GM21381 (cell line): ENCODE results near the gene COL11A1.
"Not testable (repeated sequence)": the region's sequence is repeated elsewhere in the genome, so short reads cannot be mapped to it uniquely, and the experiment has no call there.

Experiments
- ATAC-seq: cut with Tn5 transposase; IDR thresholded peaks from one replicate; pipeline ENCODE4 v1.9.1; 2021; ENCODE audit warnings: mild to moderate bottlenecking, moderate library complexity; ENCODE audit not compliant: unreplicated experiment

COL11A1 gene

GRCh38 chr1:102840741-102841140 is 267.6 kb downstream of the COL11A1 start:
- no peak for ATAC-seq

- ATAC-seq: no peak
These were observed 270.3 kb downstream of the COL11A1 start for GRCh38 chr1:102838016-102838415.

- no peak for ATAC-seq
These were observed 270.8 kb downstream of the COL11A1 start for GRCh38 chr1:102837551-102837950.

GRCh38 chr1:102836991-102837390 is 271.3 kb downstream of the COL11A1 start:
- ATAC-seq: no peak

GRCh38 chr1:102834688-102835320 is 273.5 kb downstream of the COL11A1 start:
- no peak for ATAC-seq

DNA sequence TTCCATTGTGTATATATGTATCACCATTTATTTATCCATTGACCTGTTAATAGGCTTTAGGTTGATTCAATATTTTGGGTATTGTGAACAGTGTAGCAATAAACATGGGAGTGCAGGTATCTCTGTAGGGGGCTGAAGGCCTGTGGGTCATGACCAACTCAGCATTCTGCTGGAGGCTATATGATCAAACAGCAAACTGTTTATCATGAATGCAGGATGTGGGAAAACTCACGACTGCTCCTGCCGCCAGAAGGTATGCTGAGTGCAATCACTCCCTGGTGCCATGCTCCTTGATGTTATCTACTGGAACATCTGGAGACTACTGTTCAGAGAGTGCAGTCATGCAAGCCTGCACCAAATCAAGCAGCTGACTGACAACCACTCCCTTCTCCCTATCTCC is 275.2 kb downstream of the COL11A1 start:
- ATAC-seq: no peak

DNA sequence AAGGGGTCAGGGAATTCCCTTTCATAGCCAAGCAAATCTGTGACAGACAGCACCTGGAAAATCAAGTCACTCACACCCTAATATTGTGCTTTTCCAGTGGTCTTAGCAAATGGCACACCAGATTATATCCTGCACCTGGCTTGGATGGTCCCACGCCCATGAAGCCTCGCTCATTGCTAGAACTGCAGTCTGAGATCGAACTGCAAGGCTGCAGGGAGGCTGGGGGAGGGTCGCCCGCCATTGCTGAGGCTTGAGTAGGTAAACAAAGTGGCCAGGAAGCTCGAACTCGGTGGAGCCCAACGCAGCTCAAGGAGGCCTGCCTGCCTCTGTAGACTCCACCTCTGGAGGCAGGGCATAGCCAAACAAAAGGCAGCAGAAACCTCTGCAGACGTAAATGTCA is 281.6 kb downstream of the COL11A1 start:
- not testable (repeated sequence) for ATAC-seq
